GM18520 (cell line): ENCODE measurements around the gene FBXO17.
"Not testable (repeated sequence)": the region's sequence is repeated elsewhere in the genome, so short reads cannot be mapped to it uniquely, and the experiment has no call there.

ENCODE experiments used
- ATAC-seq: cut with Tn5 transposase; IDR thresholded peaks from one replicate; pipeline ENCODE4 v1.9.1; 2021; ENCODE audit not compliant: unreplicated experiment

FBXO17 gene

GRCh38 chr19:38975214-38975860 lies at the start of gene FBXO17:
FBXO17 (minus strand) TSS chr19:38975742; CDS start chr19:38950319, 25,423 bp downstream.
- no peak for ATAC-seq

GRCh38 chr19:39024875-39025641 lies 49.5 kb upstream of the FBXO17 start:
- no peak for ATAC-seq

- no peak for ATAC-seq
These were observed 45.5 kb upstream of the FBXO17 start for GRCh38 chr19:39021063-39021462.

- ATAC-seq = no peak
These were observed 42.1 kb upstream of the FBXO17 start for GRCh38 chr19:39017646-39018045.

GRCh38 chr19:39017026-39017425 lies 41.5 kb upstream of the FBXO17 start:
- no peak for ATAC-seq

GRCh38 chr19:39014037-39014436 lies 38.5 kb upstream of the FBXO17 start:
- ATAC-seq = no peak

- no peak for ATAC-seq
These were observed 33.5 kb upstream of the FBXO17 start for GRCh38 chr19:39009001-39009400.

GRCh38 chr19:39008137-39008536 lies 32.6 kb upstream of the FBXO17 start:
- ATAC-seq = no peak

- ATAC-seq = no peak
These were observed 31.6 kb upstream of the FBXO17 start for GRCh38 chr19:39007096-39007495.

- no peak for ATAC-seq
These were observed 28.9 kb upstream of the FBXO17 start for GRCh38 chr19:39004403-39004802.

- no peak for ATAC-seq
These were observed 28.3 kb upstream of the FBXO17 start for GRCh38 chr19:39003796-39004195.

GRCh38 chr19:39003188-39003587 lies 27.6 kb upstream of the FBXO17 start:
- ATAC-seq = no peak

- ATAC-seq = no peak
These were observed 25.5 kb upstream of the FBXO17 start for GRCh38 chr19:39001041-39001440.

- ATAC-seq = not testable (repeated sequence)
These were observed 22.0 kb upstream of the FBXO17 start for GRCh38 chr19:38997576-38997975.

GRCh38 chr19:38993271-38993670 lies 17.7 kb upstream of the FBXO17 start:
- ATAC-seq = no peak

GRCh38 chr19:38990949-38991697 lies 15.6 kb upstream of the FBXO17 start:
- ATAC-seq = no peak

- not testable (repeated sequence) for ATAC-seq
These were observed 14.1 kb upstream of the FBXO17 start for GRCh38 chr19:38989614-38990013.

- ATAC-seq = no peak
These were observed 13.6 kb upstream of the FBXO17 start for GRCh38 chr19:38989066-38989605.

- not testable (repeated sequence) for ATAC-seq
These were observed 13.1 kb upstream of the FBXO17 start for GRCh38 chr19:38988627-38989026.

- not testable (repeated sequence) for ATAC-seq
These were observed 12.2 kb upstream of the FBXO17 start for GRCh38 chr19:38987745-38988144.

- no peak for ATAC-seq
These were observed 9.7 kb upstream of the FBXO17 start for GRCh38 chr19:38985262-38985661.
